Measurements from ENCODE around the gene MAPK8IP1. TPM values are rescaled to one million over a fixed set of nuclear protein-coding genes. Genes with fewer than 3 reads are reported as not detected.

The MAPK8IP1 gene
- total RNA-seq, 1 donor = 8.0 TPM

GRCh38 chr11:45928535-45929215 lies 43.2 kb downstream of the MAPK8IP1 start:
- Histone ChIP-seq H3K4me1 (ENCODE audit: insufficient read depth, low read length) (no peaks in the 10 kb centered on the region), H3K79me2 (ENCODE audit: insufficient read depth, low read length) (no peaks in the 10 kb centered on the region), H3K4me2 (ENCODE audit: insufficient read depth, low read length) (no peak overlapping the region), H3K9me3 (ENCODE audit: low read depth, low read length) (no peaks in the 10 kb centered on the region), H3K4me3 (ENCODE audit: insufficient read depth, low read length) (no peak overlapping the region), H3K27me3 (ENCODE audit: insufficient read depth, low read length) (peaks cover 26% of the 10 kb centered on the region), H4K20me1 (ENCODE audit: insufficient read depth, low read length) (peaks cover 5% of the 10 kb centered on the region), H3K36me3 (ENCODE audit: insufficient read depth, low read length) (peaks cover 9% of the 10 kb centered on the region), H3K27ac (ENCODE audit: low read depth, low read length) (no peak overlapping the region), H2AFZ (ENCODE audit: low read length) (no peak overlapping the region)
- peak; percentile 73 for DNase-seq (ENCODE audit: insufficient read length, low spot score, missing footprints)
- TF ChIP-seq CTCF (IDR thresholded peaks at IDR 0.05; ENCODE audit: extremely low read depth, low read depth, low read length) = no peak

GRCh38 chr11:45929486-45930030 lies 44.1 kb downstream of the MAPK8IP1 start:
- Histone ChIP-seq H3K36me3 (ENCODE audit: insufficient read depth, low read length) (peaks cover 17% of the 10 kb centered on the region), H3K79me2 (ENCODE audit: insufficient read depth, low read length) (no peaks in the 10 kb centered on the region), H3K27me3 (ENCODE audit: insufficient read depth, low read length) (peaks cover 20% of the 10 kb centered on the region), H3K4me3 (ENCODE audit: insufficient read depth, low read length) (no peak overlapping the region), H3K4me2 (ENCODE audit: insufficient read depth, low read length) (no peak overlapping the region), H3K27ac (ENCODE audit: low read depth, low read length) (no peak overlapping the region), H2AFZ (ENCODE audit: low read length) (no peak overlapping the region), H3K9me3 (ENCODE audit: low read depth, low read length) (no peaks in the 10 kb centered on the region), H3K4me1 (ENCODE audit: insufficient read depth, low read length) (no peaks in the 10 kb centered on the region), H4K20me1 (ENCODE audit: insufficient read depth, low read length) (peaks cover 5% of the 10 kb centered on the region)
- peak; percentile 88 for DNase-seq (ENCODE audit: insufficient read length, low spot score, missing footprints)
- no peak for TF ChIP-seq CTCF (IDR thresholded peaks at IDR 0.05; ENCODE audit: extremely low read depth, low read depth, low read length)

GRCh38 chr11:45930031-45930794 lies 44.8 kb downstream of the MAPK8IP1 start:
- Histone ChIP-seq H3K4me1 (ENCODE audit: insufficient read depth, low read length) (no peaks in the 10 kb centered on the region), H3K9me3 (ENCODE audit: low read depth, low read length) (no peaks in the 10 kb centered on the region), H3K4me2 (ENCODE audit: insufficient read depth, low read length) (no peak overlapping the region), H3K36me3 (ENCODE audit: insufficient read depth, low read length) (peaks cover 23% of the 10 kb centered on the region), H3K27me3 (ENCODE audit: insufficient read depth, low read length) (peaks cover 14% of the 10 kb centered on the region), H3K4me3 (ENCODE audit: insufficient read depth, low read length) (no peak overlapping the region), H4K20me1 (ENCODE audit: insufficient read depth, low read length) (peaks cover 7% of the 10 kb centered on the region), H3K79me2 (ENCODE audit: insufficient read depth, low read length) (no peaks in the 10 kb centered on the region), H3K27ac (ENCODE audit: low read depth, low read length) (no peak overlapping the region), H2AFZ (ENCODE audit: low read length) (no peak overlapping the region)
- DNase-seq (ENCODE audit: insufficient read length, low spot score, missing footprints) = peak; percentile 78
- no peak for TF ChIP-seq CTCF (IDR thresholded peaks at IDR 0.05; ENCODE audit: extremely low read depth, low read depth, low read length)
